GM12878 (cell line): ENCODE data around the gene ZIC5. TPM values are rescaled to one million over a fixed set of nuclear protein-coding genes. Genes with fewer than 3 reads are reported as not detected.

Source experiments
- ATAC-seq: fragments of 200-7000 bp; cut with Tn5 transposase; 3 replicates; pipeline ENCODE4 v1.9.1; 2020; ENCODE audit warnings: mild to moderate bottlenecking, moderate library complexity
- BruUV-seq: library from RNA; stranded (reverse); fragments of 400-500 nt; replicated peaks from 2 replicates; lab custom pipeline; 2021; lab: Mats Ljungman, UMichigan
- CTCF ChIA-PET: fragments of 300-600 bp; sonication (Branson Sonifier 250); formaldehyde crosslinking; extraction: SDS; loops from one replicate; lab custom pipeline; 2021; ENCODE audit warnings: inconsistent platforms; lab: Yijun Ruan, JAX
- POLR2A ChIA-PET: fragments of 350-600 bp; formaldehyde crosslinking; extraction: SDS; loops from one replicate; lab custom pipeline; 2021; ENCODE audit warnings: inconsistent platforms; lab: Charles Lee
- RAD21 ChIA-PET: fragments of 300-600 bp; sonication (Branson Sonifier 250); formaldehyde crosslinking; loops from one replicate; lab custom pipeline; 2023; ENCODE audit warnings: antibody characterized with exemption; ENCODE audit not compliant: unreplicated experiment; lab: Charles Lee
- SMC1A ChIA-PET: fragments of 300-600 bp; sonication (Branson Sonifier 250); formaldehyde crosslinking; loops from one replicate; lab custom pipeline; 2023; ENCODE audit not compliant: unreplicated experiment, uncharacterized antibody; lab: Charles Lee
- DNase-seq: peaks from one replicate; pipeline ENCODE4 v3.0.0-alpha.2; 2011; ENCODE audit warnings: low read depth, low spot score
- FAIRE-seq: peaks from 3 replicates; lab custom pipeline; 2011; peaks lifted over from hg19 to GRCh38; lab: Jason Lieb, UNC
- H2AFZ ChIP-seq: 2 replicates; pipeline ENCODE4 v1.6.0; 2011; ENCODE audit warnings: low read depth, low read length, control low read depth; ENCODE audit not compliant: control insufficient read depth
- H3K27ac ChIP-seq: 2 replicates; pipeline ENCODE4 v1.5.1; 2011; ENCODE audit warnings: control low read depth; ENCODE audit not compliant: control insufficient read depth, insufficient read depth
- H3K27me3 ChIP-seq, 2 experiments: replicated peaks in 1 of 2; 2 replicates each; pipeline versions ENCODE4 v1.6.0 to v1.6.1; 2011; ENCODE audit warnings: low read length in 1 of 2; ENCODE audit not compliant: control insufficient read depth in 2 of 2, insufficient read depth in 2 of 2
- H3K36me3 ChIP-seq, 2 experiments: 2 replicates each; pipeline ENCODE4 v1.5.1; 2011; ENCODE audit warnings: low read length in 1 of 2; ENCODE audit not compliant: control insufficient read depth in 2 of 2, insufficient read depth in 2 of 2
- H3K4me1 ChIP-seq: 2 replicates; pipeline ENCODE4 v1.6.1; 2011; ENCODE audit warnings: mild to moderate bottlenecking, low read length, moderate library complexity, mixed read lengths; ENCODE audit not compliant: control insufficient read depth, insufficient read depth
- H3K4me2 ChIP-seq: 2 replicates; pipeline ENCODE4 v1.6.0; 2011; ENCODE audit warnings: control low read depth; ENCODE audit not compliant: control insufficient read depth, insufficient read depth
- H3K4me3 ChIP-seq: fragments of 200-600 bp; sonication (generic); 2 replicates; pipeline ENCODE4 v1.5.1; 2016
- H3K79me2 ChIP-seq: 2 replicates; pipeline ENCODE4 v1.6.0; 2011; ENCODE audit warnings: low read length; ENCODE audit not compliant: control insufficient read depth, insufficient read depth
- H3K9ac ChIP-seq: 2 replicates; pipeline ENCODE4 v1.8.0; 2011; ENCODE audit warnings: low read length, control low read depth, mixed read lengths; ENCODE audit not compliant: control insufficient read depth, insufficient read depth
- H3K9me3 ChIP-seq: replicated peaks from 3 replicates; pipeline ENCODE4 v1.5.1; 2011; ENCODE audit warnings: mild to moderate bottlenecking, low read length; ENCODE audit not compliant: control insufficient read depth, insufficient read depth
- H4K20me1 ChIP-seq: 2 replicates; pipeline ENCODE4 v1.6.0; 2011; ENCODE audit not compliant: control insufficient read depth, insufficient read depth
- EP300 ChIP-seq, 2 experiments: fragments of 150-350 bp in 1 of 2; IDR thresholded peaks; 2 replicates each; pipeline ENCODE4 v1.6.1; 2011 to 2012; ENCODE audit warnings: low read depth in 2 of 2, low read length in 2 of 2, borderline replicate concordance in 1 of 2, improper control_type of control experiment in 1 of 2, inconsistent platforms in 1 of 2; ENCODE audit not compliant: control insufficient read depth in 1 of 2
- EZH2 ChIP-seq: IDR thresholded peaks from 2 replicates; pipeline ENCODE4 v1.6.1; 2012; ENCODE audit warnings: low read depth, mild to moderate bottlenecking, control low read depth, inconsistent platforms, low read length, borderline replicate concordance; ENCODE audit not compliant: control insufficient read depth
- MEF2B ChIP-seq: fragments of 450-650 bp; IDR thresholded peaks from 2 replicates; pipeline ENCODE4 v1.6.1; 2018; ENCODE audit warnings: mild to moderate bottlenecking, moderate library complexity; ENCODE audit not compliant: partially characterized antibody, poor library complexity, severe bottlenecking
- MXI1 ChIP-seq: fragments of 150-350 bp; IDR thresholded peaks from 2 replicates; pipeline ENCODE4 v1.6.1; 2011; ENCODE audit warnings: low read depth, mild to moderate bottlenecking, inconsistent platforms, low read length, improper control_type of control experiment
- MYC ChIP-seq: IDR thresholded peaks from 2 replicates; pipeline ENCODE4 v1.6.1; 2011; ENCODE audit warnings: mild to moderate bottlenecking, low read length, moderate library complexity, inconsistent platforms; ENCODE audit not compliant: insufficient read depth, insufficient replicate concordance, insufficient read length, severe bottlenecking
- NBN ChIP-seq: fragments of 450-650 bp; IDR thresholded peaks from 2 replicates; pipeline ENCODE4 v1.6.1; 2016
- NFYB ChIP-seq: IDR thresholded peaks from 2 replicates; pipeline ENCODE4 v1.6.1; 2011; ENCODE audit warnings: low read depth, mild to moderate bottlenecking, low read length, improper control_type of control experiment, moderate library complexity; ENCODE audit not compliant: insufficient read depth
- NR2C2 ChIP-seq: IDR thresholded peaks from 2 replicates; pipeline ENCODE4 v1.6.1; 2011; ENCODE audit warnings: borderline replicate concordance, low read depth; ENCODE audit not compliant: control insufficient read depth, insufficient read length
- PAX5 ChIP-seq: IDR thresholded peaks from 2 replicates; pipeline ENCODE4 v1.6.1; 2011; ENCODE audit warnings: low read depth, low read length, borderline replicate concordance
- POLR2A ChIP-seq: IDR thresholded peaks from 2 replicates; pipeline ENCODE4 v1.6.1; 2011; ENCODE audit warnings: low read depth, mild to moderate bottlenecking, low read length
- RB1 ChIP-seq: fragments of 450-650 bp; formaldehyde crosslinking; IDR thresholded peaks from 2 replicates; pipeline ENCODE4 v1.6.1; 2017; ENCODE audit warnings: mild to moderate bottlenecking, borderline replicate concordance
- STAT1 ChIP-seq: fragments of 450-650 bp; conservative IDR thresholded peaks from 2 replicates; pipeline ENCODE4 v1.6.1; 2014; ENCODE audit warnings: antibody characterized with exemption, mild to moderate bottlenecking
- TAF1 ChIP-seq: IDR thresholded peaks from 2 replicates; pipeline ENCODE4 v1.6.1; 2011; ENCODE audit warnings: mild to moderate bottlenecking, low read depth, low read length, borderline replicate concordance
- TCF7 ChIP-seq: IDR thresholded peaks from 2 replicates; pipeline ENCODE4 v1.6.1; 2014; ENCODE audit warnings: antibody characterized with exemption, borderline replicate concordance
- WRNIP1 ChIP-seq: IDR thresholded peaks from 2 replicates; pipeline ENCODE4 v1.6.1; 2011; ENCODE audit warnings: low read depth, low read length, improper control_type of control experiment, borderline replicate concordance
- ZNF384 ChIP-seq: IDR thresholded peaks from 2 replicates; pipeline ENCODE4 v1.6.1; 2012; ENCODE audit warnings: low read depth, mild to moderate bottlenecking, low read length, improper control_type of control experiment, borderline replicate concordance
- WGBS: methylation state at CpG from one replicate; pipeline ENCODE4 v1.1.6; 2016; ENCODE audit warnings: low lambda C conversion rate; ENCODE audit not compliant: insufficient replicate concordance, insufficient coverage; ENCODE audit errors: missing lambda C conversion rate; 5-methylcytosine and 5-hydroxymethylcytosine counted together
- in situ Hi-C: fragments of 300-500 bp; cut with MboI; formaldehyde crosslinking; loops from 9 replicates; pipeline ENCODE4 v1.14.3; 2018; ENCODE audit warnings: mixed read lengths
- intact Hi-C: fragments of 100-400 bp; cut with micrococcal nuclease; formaldehyde crosslinking; loops from one replicate; pipeline ENCODE4 v1.14.2; 2022; ENCODE audit not compliant: unreplicated experiment
- polyA plus RNA-seq, 11 experiments: library from polyadenylated mRNA; depleted of rRNA in 4 of 11; unstranded in 6 of 11; stranded (reverse) in 5 of 11; fragments of >200 nt; fragmentation: Nextera tagmentation in 4 of 11; fragmentation: Illumina TruSeq in 1 of 11; extraction: Ambion mirVana in 4 of 11; extraction: Trizol in 1 of 11; gene quantifications; 1 replicate in 1 of 11; 2 replicates in 10 of 11; pipeline versions ENCODE4 v1.2.1 to v1.2.3, GENCODE V29; 2011 to 2016; ENCODE audit warnings: inconsistent platforms in 2 of 11, missing spikeins in 2 of 11, low read depth in 1 of 11
- total RNA-seq, 4 experiments: library from RNA; depleted of rRNA in 3 of 4; stranded (reverse); fragments of >200 nt in 3 of 4; fragmentation: Illumina TruSeq in 1 of 4; extraction: Trizol in 1 of 4; gene quantifications; 2 replicates each; pipeline versions ENCODE4 v1.2.1 to v1.2.3, GENCODE V29; 2013 to 2021
- TF ChIP-seq, protein P1 (sequence below): fragments of 450-650 bp; IDR thresholded peaks from 2 replicates; pipeline ENCODE4 v1.6.1; 2018; ENCODE audit warnings: borderline replicate concordance, mild to moderate bottlenecking; ENCODE audit not compliant: partially characterized antibody
- TF ChIP-seq, protein P2 (sequence below): fragments of 450-650 bp; formaldehyde crosslinking; IDR thresholded peaks from 2 replicates; pipeline ENCODE4 v1.4.0; 2022; ENCODE audit warnings: mild to moderate bottlenecking, moderate library complexity

Gene ZIC5
- total and polyA plus RNA-seq, 10 of the 15 experiments (the other 5 are each of a cell fraction or from before 2014, with no cell fraction given): not detected

DNA sequence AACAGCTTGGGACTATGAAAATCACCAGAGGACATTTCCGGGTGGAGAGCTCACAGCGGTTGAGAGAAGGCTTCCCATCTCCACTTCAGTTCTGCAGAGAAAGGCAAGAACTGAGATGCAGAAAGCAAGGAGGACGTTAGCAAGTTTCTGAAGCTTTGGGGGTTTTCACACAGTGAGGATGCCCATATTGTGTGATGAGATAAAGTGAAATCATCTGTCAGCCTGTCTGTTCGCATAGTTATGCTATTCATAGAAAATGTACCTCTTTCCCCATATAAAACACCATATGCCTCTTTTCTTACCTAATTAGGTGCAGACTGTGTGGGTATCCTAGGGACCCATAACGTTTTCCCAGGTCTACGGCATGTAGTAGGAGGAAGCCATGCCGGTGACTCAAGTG lies 27.5 kb downstream of the ZIC5 start (continued):
- TF ChIP-seq, protein P1, sequence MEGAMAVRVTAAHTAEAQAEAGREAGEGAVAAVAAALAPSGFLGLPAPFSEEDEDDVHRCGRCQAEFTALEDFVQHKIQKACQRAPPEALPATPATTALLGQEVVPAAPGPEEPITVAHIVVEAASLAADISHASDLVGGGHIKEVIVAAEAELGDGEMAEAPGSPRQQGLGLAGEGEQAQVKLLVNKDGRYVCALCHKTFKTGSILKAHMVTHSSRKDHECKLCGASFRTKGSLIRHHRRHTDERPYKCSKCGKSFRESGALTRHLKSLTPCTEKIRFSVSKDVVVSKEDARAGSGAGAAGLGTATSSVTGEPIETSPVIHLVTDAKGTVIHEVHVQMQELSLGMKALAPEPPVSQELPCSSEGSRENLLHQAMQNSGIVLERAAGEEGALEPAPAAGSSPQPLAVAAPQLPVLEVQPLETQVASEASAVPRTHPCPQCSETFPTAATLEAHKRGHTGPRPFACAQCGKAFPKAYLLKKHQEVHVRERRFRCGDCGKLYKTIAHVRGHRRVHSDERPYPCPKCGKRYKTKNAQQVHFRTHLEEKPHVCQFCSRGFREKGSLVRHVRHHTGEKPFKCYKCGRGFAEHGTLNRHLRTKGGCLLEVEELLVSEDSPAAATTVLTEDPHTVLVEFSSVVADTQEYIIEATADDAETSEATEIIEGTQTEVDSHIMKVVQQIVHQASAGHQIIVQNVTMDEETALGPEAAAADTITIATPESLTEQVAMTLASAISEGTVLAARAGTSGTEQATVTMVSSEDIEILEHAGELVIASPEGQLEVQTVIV: no peak
- no peak for TF ChIP-seq TAF1

DNA sequence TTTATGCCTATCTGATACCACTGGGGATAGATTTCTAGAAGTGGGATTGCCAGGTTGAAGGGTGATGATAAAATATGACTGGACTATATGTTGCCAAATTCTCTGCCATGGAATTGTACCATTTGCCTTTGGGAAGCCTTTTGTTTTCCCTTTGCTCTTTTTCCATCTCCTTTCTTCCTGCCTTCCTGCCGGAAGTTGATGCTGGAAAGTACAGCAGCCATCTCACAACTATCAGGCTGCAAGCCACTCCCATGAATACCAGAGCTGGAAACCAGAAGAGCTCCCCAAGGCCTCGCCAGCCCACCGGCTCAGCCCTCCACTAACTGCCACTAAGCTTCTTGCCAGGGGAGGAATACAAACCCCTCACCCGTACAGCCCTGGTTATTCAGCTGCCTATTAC lies 29.7 kb downstream of the ZIC5 start:
- ChIA-PET CTCF (interaction anchor here (0.6 kb wide), 1 partner anchor 26 kb away, joined by 3 read pairs; no protein-coding TSS in a partner anchor), POLR2A (no interaction called here), SMC1A (interaction anchor here (0.7 kb wide), 1 partner anchor 13 kb away, joined by 3 read pairs; no protein-coding TSS in a partner anchor), RAD21 (no interaction called here)
- Histone ChIP-seq H3K9ac (no peak overlapping the region), H3K79me2 (no peaks in the 10 kb centered on the region), H3K4me3 (no peak overlapping the region), H3K27ac (no peak overlapping the region), H4K20me1 (no peaks in the 10 kb centered on the region), H3K4me1 (no peaks in the 10 kb centered on the region), H3K4me2 (no peak overlapping the region), H2AFZ (no peak overlapping the region), H3K9me3 (no peaks in the 10 kb centered on the region), H3K36me3 (no peaks in the 10 kb centered on the region), H3K27me3 (no peaks in the 10 kb centered on the region)
- intact Hi-C loops (no loop called here), in situ Hi-C loops (no loop called here)
- no peak for TF ChIP-seq STAT1
- no peak for TF ChIP-seq NFYB
- no peak for TF ChIP-seq POLR2A
- no peak for TF ChIP-seq WRNIP1
- TF ChIP-seq EP300 (IDR thresholded peaks at IDR 0.05; ENCODE audit: borderline replicate concordance in 1 of 2, control insufficient read depth in 1 of 2, low read depth in 2 of 2, low read length in 2 of 2): no peak
- TF ChIP-seq MXI1: no peak
- no peak for TF ChIP-seq RB1
- TF ChIP-seq MEF2B: no peak
- TF ChIP-seq EZH2: no peak
- TF ChIP-seq, protein P2, sequence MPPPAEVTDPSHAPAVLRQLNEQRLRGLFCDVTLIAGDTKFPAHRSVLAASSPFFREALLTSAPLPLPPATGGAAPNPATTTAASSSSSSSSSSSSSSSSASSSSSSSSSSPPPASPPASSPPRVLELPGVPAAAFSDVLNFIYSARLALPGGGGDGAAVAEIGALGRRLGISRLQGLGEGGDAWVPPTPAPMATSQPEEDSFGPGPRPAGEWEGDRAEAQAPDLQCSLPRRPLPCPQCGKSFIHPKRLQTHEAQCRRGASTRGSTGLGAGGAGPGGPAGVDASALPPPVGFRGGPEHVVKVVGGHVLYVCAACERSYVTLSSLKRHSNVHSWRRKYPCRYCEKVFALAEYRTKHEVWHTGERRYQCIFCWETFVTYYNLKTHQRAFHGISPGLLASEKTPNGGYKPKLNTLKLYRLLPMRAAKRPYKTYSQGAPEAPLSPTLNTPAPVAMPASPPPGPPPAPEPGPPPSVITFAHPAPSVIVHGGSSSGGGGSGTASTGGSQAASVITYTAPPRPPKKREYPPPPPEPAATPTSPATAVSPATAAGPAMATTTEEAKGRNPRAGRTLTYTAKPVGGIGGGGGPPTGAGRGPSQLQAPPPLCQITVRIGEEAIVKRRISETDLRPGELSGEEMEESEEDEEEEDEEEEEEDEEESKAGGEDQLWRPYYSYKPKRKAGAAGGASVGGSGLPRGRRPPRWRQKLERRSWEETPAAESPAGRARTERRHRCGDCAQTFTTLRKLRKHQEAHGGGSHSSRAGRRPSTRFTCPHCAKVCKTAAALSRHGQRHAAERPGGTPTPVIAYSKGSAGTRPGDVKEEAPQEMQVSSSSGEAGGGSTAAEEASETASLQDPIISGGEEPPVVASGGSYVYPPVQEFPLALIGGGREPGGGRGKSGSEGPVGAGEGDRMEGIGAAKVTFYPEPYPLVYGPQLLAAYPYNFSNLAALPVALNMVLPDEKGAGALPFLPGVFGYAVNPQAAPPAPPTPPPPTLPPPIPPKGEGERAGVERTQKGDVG (CRISPR knock-in tag): no peak
- no peak for TF ChIP-seq NR2C2
- no peak for TF ChIP-seq PAX5
- no peak for TF ChIP-seq MYC
- TF ChIP-seq TCF7: no peak
- TF ChIP-seq ZNF384: no peak
- TF ChIP-seq NBN: no peak
- 74% methylated on average over 4 of the region's 4 CpGs for WGBS
- BruUV-seq: no TSS peak
- DNase-seq: no peak
- no peak for FAIRE-seq
- ATAC-seq: no peak
